Esophagus squamous epithelium (tissue), 4 donors: ENCODE results near the gene BAIAP3.

Experiments
- CTCF ChIP-seq, 6 experiments: fragments of 450-650 bp in 4 of 6; fragments of 200-600 bp in 2 of 6; sonication (generic) in 2 of 6; IDR thresholded peaks; one replicate each; pipeline ENCODE4 v1.5.1; 2016 to 2019; ENCODE audit warnings: antibody characterized with exemption in 6 of 6, mild to moderate bottlenecking in 4 of 6, moderate library complexity in 4 of 6
- POLR2A ChIP-seq, 4 donors: fragments of 450-650 bp; IDR thresholded peaks; one replicate each; pipeline ENCODE4 v1.6.1; 2017; ENCODE audit warnings: antibody characterized with exemption in 4 of 4, mild to moderate bottlenecking in 4 of 4, moderate library complexity in 3 of 4

GRCh38 chr16:1297018-1297696 is 36.3 kb upstream of the BAIAP3 start:
- TF ChIP-seq POLR2A (IDR thresholded peaks at IDR 0.05) = no peak
- TF ChIP-seq CTCF (IDR thresholded peaks at IDR 0.05) = no peak
